UCSD-AML1 (cell line): Measurements from ENCODE around the gene SPIN1.

Source experiments
- DNase-seq: peaks from one replicate; lab custom pipeline; 2025; ENCODE audit not compliant: unreplicated experiment; lab: John Stamatoyannopoulos, UW

The SPIN1 gene

GRCh38 chr9:88433583-88434255, 45.5 kb downstream of the SPIN1 start:
- no peak for DNase-seq

- DNase-seq = no peak
Measured at GRCh38 chr9:88435336-88435735, 47.1 kb downstream of the SPIN1 start.

GRCh38 chr9:88436379-88436778, 48.1 kb downstream of the SPIN1 start:
- DNase-seq = no peak

GRCh38 chr9:88437210-88438146, 49.2 kb downstream of the SPIN1 start:
- DNase-seq = no peak

GRCh38 chr9:88438811-88439210, 50.6 kb downstream of the SPIN1 start:
- DNase-seq = no peak

GRCh38 chr9:88441301-88442007, 53.2 kb downstream of the SPIN1 start:
- DNase-seq = no peak

GRCh38 chr9:88443480-88444113, 55.4 kb downstream of the SPIN1 start:
- no peak for DNase-seq

GRCh38 chr9:88446728-88447127, 58.5 kb downstream of the SPIN1 start:
- DNase-seq = no peak

- no peak for DNase-seq
Measured at GRCh38 chr9:88447431-88447830, 59.2 kb downstream of the SPIN1 start.

- DNase-seq = no peak
Measured at GRCh38 chr9:88451160-88451559, 62.9 kb downstream of the SPIN1 start.

GRCh38 chr9:88458716-88459465, 70.6 kb downstream of the SPIN1 start:
- DNase-seq = no peak

GRCh38 chr9:88460587-88461332, 72.5 kb downstream of the SPIN1 start:
- DNase-seq = no peak

- DNase-seq = no peak
Measured at GRCh38 chr9:88462191-88462590, 73.9 kb downstream of the SPIN1 start.

GRCh38 chr9:88464851-88465250, 76.6 kb downstream of the SPIN1 start:
- DNase-seq = no peak

- no peak for DNase-seq
Measured at GRCh38 chr9:88468226-88468625, 80.0 kb downstream of the SPIN1 start.

GRCh38 chr9:88476491-88477271, 88.4 kb downstream of the SPIN1 start:
- no peak for DNase-seq

GRCh38 chr9:88477300-88477751, 89.1 kb downstream of the SPIN1 start:
- no peak for DNase-seq

- no peak for DNase-seq
Measured at GRCh38 chr9:88478246-88478645, 90.0 kb downstream of the SPIN1 start.

- no peak for DNase-seq
Measured at GRCh38 chr9:88481933-88482332, 93.7 kb downstream of the SPIN1 start.
